GM21576 (cell line): ENCODE data around the gene GRM3.

ENCODE experiments used
- ATAC-seq: cut with Tn5 transposase; IDR thresholded peaks from one replicate; pipeline ENCODE4 v1.9.1; 2021; ENCODE audit warnings: mild to moderate bottlenecking, moderate library complexity; ENCODE audit not compliant: unreplicated experiment

GRM3 gene

GRCh38 chr7:86784765-86785164 lies 141.1 kb downstream of the GRM3 start:
- ATAC-seq: no peak

- ATAC-seq: peak; percentile 83
Measured at GRCh38 chr7:86785641-86786040, 141.9 kb downstream of the GRM3 start.

GRCh38 chr7:86786376-86786775 lies 142.7 kb downstream of the GRM3 start:
- no peak for ATAC-seq

GRCh38 chr7:86788948-86789347 lies 145.2 kb downstream of the GRM3 start:
- peak; percentile 45 for ATAC-seq

- ATAC-seq: peak; percentile 62
Measured at GRCh38 chr7:86790383-86790782, 146.7 kb downstream of the GRM3 start.

GRCh38 chr7:86792260-86792659 lies 148.6 kb downstream of the GRM3 start:
- no peak for ATAC-seq

- ATAC-seq: no peak
Measured at GRCh38 chr7:86793136-86793535, 149.4 kb downstream of the GRM3 start.

- peak; percentile 58 for ATAC-seq
Measured at GRCh38 chr7:86814661-86815379, 171.1 kb downstream of the GRM3 start.

- ATAC-seq: no peak
Measured at GRCh38 chr7:86815556-86815955, 171.8 kb downstream of the GRM3 start.

GRCh38 chr7:86818903-86819302 lies 175.2 kb downstream of the GRM3 start:
- no peak for ATAC-seq

- no peak for ATAC-seq
Measured at GRCh38 chr7:86823769-86824168, 180.1 kb downstream of the GRM3 start.

- ATAC-seq: no peak
Measured at GRCh38 chr7:86825264-86825663, 181.6 kb downstream of the GRM3 start.

- ATAC-seq: no peak
Measured at GRCh38 chr7:86826948-86827347, 183.2 kb downstream of the GRM3 start.

GRCh38 chr7:86833360-86833759 lies 189.7 kb downstream of the GRM3 start:
- ATAC-seq: no peak

GRCh38 chr7:86837235-86837634 lies 193.5 kb downstream of the GRM3 start:
- no peak for ATAC-seq

- no peak for ATAC-seq
Measured at GRCh38 chr7:86844608-86845007, 200.9 kb downstream of the GRM3 start.

- ATAC-seq: no peak
Measured at GRCh38 chr7:86846494-86847190, 202.9 kb downstream of the GRM3 start.

- no peak for ATAC-seq
Measured at GRCh38 chr7:86848226-86848625, 204.5 kb downstream of the GRM3 start.

- no peak for ATAC-seq
Measured at GRCh38 chr7:86851566-86851965, 207.9 kb downstream of the GRM3 start.

- no peak for ATAC-seq
Measured at GRCh38 chr7:86863452-86863851, 219.7 kb downstream of the GRM3 start.

- ATAC-seq: no peak
Measured at GRCh38 chr7:86867163-86867762, 223.6 kb downstream of the GRM3 start.

GRCh38 chr7:86876146-86876545 lies 232.4 kb downstream of the GRM3 start:
- no peak for ATAC-seq
